ENCODE results near the gene DAAM2.

DAAM2 gene

DNA sequence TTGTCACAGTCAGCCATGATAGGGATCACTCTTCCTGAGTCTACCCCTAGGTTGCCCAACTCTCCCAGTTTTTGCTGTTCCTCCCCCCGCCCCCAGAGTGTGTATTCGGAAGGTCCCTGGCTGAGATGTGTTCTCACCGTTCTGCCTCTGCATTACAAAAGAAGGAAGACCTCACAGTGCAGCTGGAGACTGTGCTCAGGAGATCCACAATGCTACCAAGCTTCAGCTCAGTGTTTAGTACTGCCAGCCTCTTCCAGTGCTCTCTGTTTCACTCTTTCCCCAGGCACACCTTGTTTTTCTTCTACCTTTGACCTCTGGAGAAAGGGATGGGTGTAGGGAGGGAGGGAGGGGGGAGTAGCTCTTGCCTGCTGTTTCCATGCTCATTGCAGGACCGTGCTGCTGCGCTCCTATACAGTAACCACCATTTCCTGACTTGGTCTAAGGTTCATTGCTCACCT is 155.5 kb downstream of the DAAM2 start:
- DNase-seq = no peak

DNA sequence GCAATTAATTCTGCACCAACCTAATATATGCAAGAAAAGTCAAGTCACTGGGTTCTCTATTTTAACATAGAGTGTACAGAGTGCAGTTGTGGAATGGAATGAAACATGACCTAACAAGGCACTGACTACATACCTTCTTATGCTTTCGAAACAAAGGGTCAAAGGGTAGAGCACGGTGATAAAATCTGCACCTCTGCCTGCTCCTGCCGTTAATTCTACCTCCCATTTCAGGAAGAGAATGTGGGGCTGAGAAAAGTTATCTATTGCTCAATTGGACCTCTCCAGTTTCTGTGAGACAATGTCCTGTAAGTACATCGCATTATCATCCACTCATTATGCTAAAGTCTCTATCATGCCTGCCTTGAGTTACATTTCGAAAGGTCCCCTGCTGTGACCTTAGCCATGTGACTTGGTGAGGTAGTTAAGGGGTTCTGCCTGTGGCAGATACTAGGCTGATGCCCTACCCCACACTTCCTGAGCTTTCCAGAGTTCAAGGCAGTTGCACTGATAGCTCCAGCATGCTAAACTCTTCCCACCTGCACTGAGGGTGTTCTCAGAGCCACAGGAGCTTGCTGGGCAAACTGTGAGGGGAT is 156.1 kb downstream of the DAAM2 start:
- no peak for DNase-seq

DNA sequence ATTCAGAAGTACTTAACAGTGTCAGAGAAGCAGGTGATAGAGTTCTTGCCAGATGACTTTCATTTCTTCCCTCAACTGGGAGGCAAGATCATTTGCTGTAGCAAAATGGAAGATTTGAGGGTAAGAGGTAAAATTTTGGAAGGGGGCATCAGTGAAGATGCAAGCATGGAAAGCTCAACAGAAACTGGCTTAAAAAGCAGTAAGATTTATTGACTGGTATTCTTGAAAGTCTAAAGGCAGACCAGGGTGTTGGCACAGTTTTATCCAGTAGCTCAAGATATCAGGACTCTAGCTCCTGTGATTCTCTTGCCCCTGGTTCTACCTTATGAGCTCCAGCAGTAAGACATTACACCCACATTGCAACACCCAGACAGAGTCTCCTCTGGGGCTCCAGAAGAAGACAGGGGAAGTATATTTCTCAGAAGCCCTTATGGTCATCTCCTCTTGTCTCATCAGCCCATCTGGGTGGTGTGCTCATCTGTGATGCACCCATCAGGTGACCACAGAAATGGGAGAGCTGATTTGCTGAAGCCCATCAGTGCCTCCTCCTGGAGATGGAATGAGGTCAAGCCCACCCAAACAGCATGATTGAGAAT is 158.0 kb downstream of the DAAM2 start:
- DNase-seq = no peak

DNA sequence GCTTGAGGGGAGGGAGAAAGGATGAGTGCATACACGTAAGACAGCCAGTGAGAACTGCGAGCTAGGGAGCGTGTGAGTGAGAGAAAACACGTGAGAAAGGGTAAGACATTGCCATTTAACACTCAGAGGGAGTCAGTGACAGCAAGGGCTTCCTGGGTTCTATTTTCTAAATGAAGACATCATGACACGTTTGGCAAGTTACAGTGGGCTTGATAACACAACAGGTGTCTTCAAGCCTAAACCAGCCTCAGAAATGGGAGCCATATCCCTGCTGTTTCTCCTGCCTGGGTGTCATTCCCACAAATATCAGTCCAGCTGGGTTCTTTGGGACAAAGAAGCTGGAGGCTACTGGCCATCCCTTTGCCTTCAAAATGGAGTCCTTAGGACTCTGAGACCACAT is 159.0 kb downstream of the DAAM2 start:
- DNase-seq = no peak

DNA sequence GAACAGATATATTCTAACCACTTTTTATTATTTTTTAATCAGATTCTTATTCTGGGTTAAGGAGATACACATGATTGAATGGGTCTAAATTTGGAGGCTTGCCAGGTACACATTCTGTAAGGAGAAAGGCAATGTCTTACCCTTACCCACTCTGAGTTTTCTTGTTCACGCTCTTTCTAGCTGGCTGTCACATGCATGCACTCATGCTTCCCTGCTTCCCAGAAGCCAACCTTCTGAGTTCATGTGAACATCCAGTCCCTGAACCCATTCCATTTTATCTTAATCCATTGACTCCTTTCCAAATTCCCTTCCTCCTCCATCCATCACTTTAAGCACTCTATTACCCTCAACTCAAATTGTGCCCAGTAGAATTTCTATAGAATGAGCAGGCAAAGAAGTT is 159.5 kb downstream of the DAAM2 start:
- no peak for DNase-seq

DNA sequence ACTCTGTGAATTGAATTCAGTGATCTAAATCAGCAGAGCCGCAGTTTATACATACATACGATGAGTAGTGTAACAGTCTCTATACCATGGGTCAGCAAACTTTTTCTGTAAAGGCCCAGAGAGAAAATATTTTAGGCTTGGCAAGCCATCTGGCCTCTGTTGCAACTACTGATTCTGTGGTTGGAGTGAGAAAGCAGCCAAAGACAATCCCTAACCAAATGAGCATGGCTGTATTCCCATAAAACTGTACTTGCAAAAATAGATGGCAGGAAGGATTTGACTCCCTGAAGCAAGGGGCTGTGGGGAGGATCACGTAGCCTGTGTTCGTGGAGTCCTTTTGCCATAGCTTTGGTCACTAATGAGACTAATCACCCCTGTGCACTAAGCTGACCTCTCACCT is 160.0 kb downstream of the DAAM2 start:
- DNase-seq = no peak

DNA sequence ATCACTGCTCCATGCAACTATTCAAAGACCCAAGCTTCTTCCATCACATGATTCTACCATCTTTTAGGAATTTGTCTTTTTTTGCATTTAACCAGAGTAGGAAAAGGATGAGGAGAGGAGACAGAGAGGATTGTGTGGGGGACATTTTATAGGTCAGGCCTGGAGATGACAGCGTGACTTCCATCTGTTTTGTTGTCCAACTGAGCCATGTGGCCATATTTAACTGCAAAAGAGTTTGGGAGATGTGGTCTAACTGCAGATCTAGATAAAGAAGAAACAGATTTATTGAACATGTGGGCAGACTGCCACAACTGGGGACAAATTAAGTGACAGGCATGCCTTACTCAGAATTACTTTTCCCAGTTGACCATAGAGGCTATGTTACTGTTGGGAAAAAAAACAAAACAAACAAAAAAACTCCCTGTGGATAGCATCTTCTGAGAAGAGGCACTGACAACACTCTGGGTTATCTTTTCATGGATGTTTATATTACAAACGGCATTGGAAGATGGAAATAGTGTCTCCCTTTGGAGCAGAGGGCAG is 161.0 kb downstream of the DAAM2 start:
- DNase-seq = no peak

Data from amygdala (tissue), 56 donors.